GM23338 (cell line): Measurements from ENCODE around the gene ZEB2.

Experiments used
- CREB1 ChIP-seq: fragments of 250-450 bp; sonication (Bioruptor Pico); IDR thresholded peaks from 2 replicates; pipeline ENCODE4 v1.5.0; 2020; ENCODE audit warnings: low read depth, mild to moderate bottlenecking, moderate library complexity
- ETS1 ChIP-seq: IDR thresholded peaks from 2 replicates; pipeline ENCODE4 v1.6.1; 2016; ENCODE audit warnings: antibody characterized with exemption
- EZH2 ChIP-seq: fragments of 200-600 bp; sonication (generic); IDR thresholded peaks from one replicate; pipeline ENCODE4 v1.8.0; 2017; ENCODE audit warnings: antibody characterized with exemption, mild to moderate bottlenecking, low read depth; ENCODE audit not compliant: unreplicated experiment
- EZH2phosphoT487 ChIP-seq: fragments of 200-600 bp; sonication (generic); IDR thresholded peaks from one replicate; pipeline ENCODE4 v1.8.1; 2018; ENCODE audit warnings: antibody characterized with exemption; ENCODE audit not compliant: unreplicated experiment
- JUNB ChIP-seq: IDR thresholded peaks from one replicate; pipeline ENCODE4 v1.6.1; 2016; ENCODE audit warnings: antibody characterized with exemption; ENCODE audit not compliant: unreplicated experiment
- POLR2AphosphoS5 ChIP-seq: IDR thresholded peaks from 2 replicates; pipeline ENCODE4 v1.6.1; 2016; ENCODE audit warnings: antibody characterized with exemption, low read depth
- STAT1 ChIP-seq: IDR thresholded peaks from one replicate; pipeline ENCODE4 v1.6.1; 2016; ENCODE audit warnings: antibody characterized with exemption; ENCODE audit not compliant: unreplicated experiment
- ZNF114 ChIP-seq: fragments of 250-450 bp; sonication (Bioruptor Pico); IDR thresholded peaks from 2 replicates; pipeline ENCODE4 v1.5.0; 2020; ENCODE audit warnings: mild to moderate bottlenecking, moderate library complexity
- ZNF331 ChIP-seq: fragments of 250-450 bp; sonication (Bioruptor Pico); IDR thresholded peaks from 2 replicates; pipeline ENCODE4 v1.5.0; 2020; ENCODE audit warnings: low read depth, mild to moderate bottlenecking, moderate library complexity
- TF ChIP-seq, protein P1 (sequence below), 2 experiments: fragments of 200-600 bp in 1 of 2; sonication (generic) in 1 of 2; conservative IDR thresholded peaks; 2 replicates each; pipeline versions ENCODE4 v1.5.1 to v1.6.1; 2016 to 2017; ENCODE audit warnings: antibody characterized with exemption in 2 of 2, low read depth in 2 of 2, mild to moderate bottlenecking in 2 of 2, moderate library complexity in 1 of 2
- TF ChIP-seq, protein P2 (sequence below): IDR thresholded peaks from one replicate; pipeline ENCODE4 v1.6.1; 2018; ENCODE audit warnings: antibody characterized with exemption; ENCODE audit not compliant: unreplicated experiment

GRCh38 chr2:144515099-144515695 is 4.7 kb downstream of the ZEB2 start:
- TF ChIP-seq, protein P1, sequence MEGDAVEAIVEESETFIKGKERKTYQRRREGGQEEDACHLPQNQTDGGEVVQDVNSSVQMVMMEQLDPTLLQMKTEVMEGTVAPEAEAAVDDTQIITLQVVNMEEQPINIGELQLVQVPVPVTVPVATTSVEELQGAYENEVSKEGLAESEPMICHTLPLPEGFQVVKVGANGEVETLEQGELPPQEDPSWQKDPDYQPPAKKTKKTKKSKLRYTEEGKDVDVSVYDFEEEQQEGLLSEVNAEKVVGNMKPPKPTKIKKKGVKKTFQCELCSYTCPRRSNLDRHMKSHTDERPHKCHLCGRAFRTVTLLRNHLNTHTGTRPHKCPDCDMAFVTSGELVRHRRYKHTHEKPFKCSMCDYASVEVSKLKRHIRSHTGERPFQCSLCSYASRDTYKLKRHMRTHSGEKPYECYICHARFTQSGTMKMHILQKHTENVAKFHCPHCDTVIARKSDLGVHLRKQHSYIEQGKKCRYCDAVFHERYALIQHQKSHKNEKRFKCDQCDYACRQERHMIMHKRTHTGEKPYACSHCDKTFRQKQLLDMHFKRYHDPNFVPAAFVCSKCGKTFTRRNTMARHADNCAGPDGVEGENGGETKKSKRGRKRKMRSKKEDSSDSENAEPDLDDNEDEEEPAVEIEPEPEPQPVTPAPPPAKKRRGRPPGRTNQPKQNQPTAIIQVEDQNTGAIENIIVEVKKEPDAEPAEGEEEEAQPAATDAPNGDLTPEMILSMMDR (conservative IDR thresholded peaks at IDR 0.05; ENCODE audit: low read depth in 2 of 2): no peak
- TF ChIP-seq ETS1 (no peak), EZH2phosphoT487 (no peak), ZNF331 (CRISPR knock-in tag) (no peak), POLR2AphosphoS5 (no peak), CREB1 (CRISPR knock-in tag) (no peak), EZH2 (no peak), STAT1 (no peak), JUNB (no peak), ZNF114 (no peak)
- TF ChIP-seq, protein P2, sequence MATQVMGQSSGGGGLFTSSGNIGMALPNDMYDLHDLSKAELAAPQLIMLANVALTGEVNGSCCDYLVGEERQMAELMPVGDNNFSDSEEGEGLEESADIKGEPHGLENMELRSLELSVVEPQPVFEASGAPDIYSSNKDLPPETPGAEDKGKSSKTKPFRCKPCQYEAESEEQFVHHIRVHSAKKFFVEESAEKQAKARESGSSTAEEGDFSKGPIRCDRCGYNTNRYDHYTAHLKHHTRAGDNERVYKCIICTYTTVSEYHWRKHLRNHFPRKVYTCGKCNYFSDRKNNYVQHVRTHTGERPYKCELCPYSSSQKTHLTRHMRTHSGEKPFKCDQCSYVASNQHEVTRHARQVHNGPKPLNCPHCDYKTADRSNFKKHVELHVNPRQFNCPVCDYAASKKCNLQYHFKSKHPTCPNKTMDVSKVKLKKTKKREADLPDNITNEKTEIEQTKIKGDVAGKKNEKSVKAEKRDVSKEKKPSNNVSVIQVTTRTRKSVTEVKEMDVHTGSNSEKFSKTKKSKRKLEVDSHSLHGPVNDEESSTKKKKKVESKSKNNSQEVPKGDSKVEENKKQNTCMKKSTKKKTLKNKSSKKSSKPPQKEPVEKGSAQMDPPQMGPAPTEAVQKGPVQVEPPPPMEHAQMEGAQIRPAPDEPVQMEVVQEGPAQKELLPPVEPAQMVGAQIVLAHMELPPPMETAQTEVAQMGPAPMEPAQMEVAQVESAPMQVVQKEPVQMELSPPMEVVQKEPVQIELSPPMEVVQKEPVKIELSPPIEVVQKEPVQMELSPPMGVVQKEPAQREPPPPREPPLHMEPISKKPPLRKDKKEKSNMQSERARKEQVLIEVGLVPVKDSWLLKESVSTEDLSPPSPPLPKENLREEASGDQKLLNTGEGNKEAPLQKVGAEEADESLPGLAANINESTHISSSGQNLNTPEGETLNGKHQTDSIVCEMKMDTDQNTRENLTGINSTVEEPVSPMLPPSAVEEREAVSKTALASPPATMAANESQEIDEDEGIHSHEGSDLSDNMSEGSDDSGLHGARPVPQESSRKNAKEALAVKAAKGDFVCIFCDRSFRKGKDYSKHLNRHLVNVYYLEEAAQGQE: no peak
